ENCODE data around the gene TRPM7. TPM values are rescaled to one million over a fixed set of nuclear protein-coding genes. Genes with fewer than 3 reads are reported as not detected.

The TRPM7 gene
- total and polyA plus RNA-seq, 2 of the 13 experiments (the other 11 are each of a cell fraction or from before 2014, with no cell fraction given), result 11.0 to 36.0 TPM

- POLR2A ChIA-PET, result no interaction called here
- Histone ChIP-seq H3K36me3 (replicated peaks in 1 of 2; ENCODE audit: control insufficient read depth in 1 of 2, insufficient read depth in 2 of 2, low read length in 2 of 2) (peaks cover 17 to 75% of the 10 kb centered on the region in 2 experiments; a peak in 4 of 5 replicates), H3K4me2 (ENCODE audit: low read depth, low read length) (no peak overlapping the region), H3K9ac (ENCODE audit: insufficient read depth, low read depth, low read length) (no peak overlapping the region), H3K79me2 (ENCODE audit: insufficient read depth, low read length) (no peaks in the 10 kb centered on the region), H2AFZ (ENCODE audit: low read length) (no peak overlapping the region), H3K4me3 (replicated peaks in 1 of 3; ENCODE audit: insufficient read depth in 1 of 3, low read depth in 2 of 3, low read length in 3 of 3) (no peak overlapping the region), H3K27me3 (ENCODE audit: control insufficient read depth in 1 of 2, insufficient read depth in 2 of 2, low read length in 2 of 2) (no peaks in the 10 kb centered on the region), H3K9me3 (ENCODE audit: low read length) (no peaks in the 10 kb centered on the region), H3K4me1 (ENCODE audit: insufficient read depth, low read length) (peaks cover 7% of the 10 kb centered on the region), H4K20me1 (ENCODE audit: insufficient read depth, low read length) (no peaks in the 10 kb centered on the region), H3K27ac (ENCODE audit: extremely low read length, insufficient read depth, low read length) (no peak overlapping the region)
- TF ChIP-seq FOXO4 (CRISPR knock-in tag; conservative IDR thresholded peaks at IDR 0.05) (no peak), MAF1 (CRISPR knock-in tag; IDR thresholded peaks at IDR 0.05; ENCODE audit: borderline replicate concordance) (no peak), HOXA5 (CRISPR knock-in tag; IDR thresholded peaks at IDR 0.05) (no peak), MED1 (CRISPR knock-in tag; IDR thresholded peaks at IDR 0.05) (no peak), ZNF670 (CRISPR knock-in tag; IDR thresholded peaks at IDR 0.05; ENCODE audit: borderline replicate concordance) (no peak), WIZ (CRISPR knock-in tag; IDR thresholded peaks at IDR 0.05) (no peak), ZNF10 (CRISPR knock-in tag; IDR thresholded peaks at IDR 0.05; ENCODE audit: borderline replicate concordance, low read depth) (no peak), ETS1 (CRISPR knock-in tag; IDR thresholded peaks at IDR 0.05) (no peak), ZSCAN31 (CRISPR knock-in tag; IDR thresholded peaks at IDR 0.05; ENCODE audit: low read depth) (no peak), ZBTB7A (CRISPR knock-in tag; IDR thresholded peaks at IDR 0.05) (no peak), HDAC2 (CRISPR knock-in tag; IDR thresholded peaks at IDR 0.05) (no peak), ZBTB20 (CRISPR knock-in tag; IDR thresholded peaks at IDR 0.05; ENCODE audit: borderline replicate concordance, low read depth) (no peak), ZNF543 (CRISPR knock-in tag; IDR thresholded peaks at IDR 0.05) (no peak), HNRNPL (IDR thresholded peaks at IDR 0.05; ENCODE audit: low read depth, low read length) (no peak), ELF3 (CRISPR knock-in tag; IDR thresholded peaks at IDR 0.05) (no peak)
- CTCF ChIA-PET (ENCODE audit: low intra/inter-chr PET ratio, low total read pairs), result no interaction called here
- ATAC-seq (no peak), FAIRE-seq (no peak), DNase-seq (ENCODE audit: low spot score) (no peak)
- WGBS (ENCODE audit: low lambda C conversion rate), result 93% methylated on average over 3 of the region's 3 CpGs
- BruUV-seq (replicated peaks), result no TSS peak
- intact Hi-C loops (cut with micrococcal nuclease; ENCODE audit: unreplicated experiment), result no loop called here
- in situ Hi-C loops (cut with HindIII; ENCODE audit: extremely low pct_ligation_motif_present, low pct_unique_long_range_greater_than_20kb), result no loop called here
These were observed 33.9 kb downstream of the TRPM7 start for GRCh38 chr15:50652671-50653070.
